Activated T-cell treated with anti-CD3 and anti-CD28 coated beads for 48 hours (primary cell): ENCODE measurements around the gene ZSCAN25.
A peak's percentile ranks its signal among the peaks of the same experiment; 100 is the strongest.
"Not testable (repeated sequence)": the region's sequence is repeated elsewhere in the genome, so short reads cannot be mapped to it uniquely, and the experiment has no call there.

Source experiments
- DNase-seq: peaks from one replicate; pipeline ENCODE4 v3.0.0-alpha.2; 2020; ENCODE audit warnings: low read depth

ZSCAN25 gene

GRCh38 chr7:99616359-99617191 is at the start of gene ZSCAN25:
TSS of gene ZSCAN25 (plus strand) at chr7:99616946. CDS start at chr7:99619607, 2,661 bp downstream.
- peak; percentile 83 for DNase-seq

GRCh38 chr7:99568770-99569169 is 48.0 kb upstream of the ZSCAN25 start:
- DNase-seq: not testable (repeated sequence)

GRCh38 chr7:99571768-99572167 is 45.0 kb upstream of the ZSCAN25 start:
- no peak for DNase-seq

GRCh38 chr7:99573257-99573656 is 43.5 kb upstream of the ZSCAN25 start:
- no peak for DNase-seq

GRCh38 chr7:99576251-99576650 is 40.5 kb upstream of the ZSCAN25 start:
- no peak for DNase-seq

GRCh38 chr7:99579281-99579955 is 37.3 kb upstream of the ZSCAN25 start:
- no peak for DNase-seq

GRCh38 chr7:99579956-99580777 is 36.6 kb upstream of the ZSCAN25 start:
- peak; percentile 47 for DNase-seq

- DNase-seq: not testable (repeated sequence)
These were observed 35.9 kb upstream of the ZSCAN25 start for GRCh38 chr7:99580778-99581332.

- DNase-seq: no peak
These were observed 27.9 kb upstream of the ZSCAN25 start for GRCh38 chr7:99588868-99589267.

GRCh38 chr7:99594948-99595745 is 21.6 kb upstream of the ZSCAN25 start:
- DNase-seq: no peak

GRCh38 chr7:99596408-99596955 is 20.3 kb upstream of the ZSCAN25 start:
- no peak for DNase-seq

- DNase-seq: peak; percentile 20
These were observed 18.8 kb upstream of the ZSCAN25 start, which contains the start of gene TMEM225B for GRCh38 chr7:99597762-99598501. TSS of gene TMEM225B (plus strand) at chr7:99598267. CDS start at chr7:99604389, 6,122 bp downstream.

- no peak for DNase-seq
These were observed 16.9 kb upstream of the ZSCAN25 start for GRCh38 chr7:99599836-99600235.

GRCh38 chr7:99601656-99602310 is 15.0 kb upstream of the ZSCAN25 start:
- no peak for DNase-seq

GRCh38 chr7:99605527-99605926 is 11.2 kb upstream of the ZSCAN25 start:
- DNase-seq: no peak

- DNase-seq: no peak
These were observed 10.2 kb upstream of the ZSCAN25 start for GRCh38 chr7:99606531-99606930.

- DNase-seq: no peak
These were observed 9.2 kb upstream of the ZSCAN25 start for GRCh38 chr7:99607548-99607947.

GRCh38 chr7:99614495-99614894 is 2.3 kb upstream of the ZSCAN25 start:
- no peak for DNase-seq

- DNase-seq: no peak
These were observed 772 bp upstream of the ZSCAN25 start for GRCh38 chr7:99615989-99616358.
